Hematopoietic multipotent progenitor cell treated with erythropoietin and hydrocortisone succinate and interleukin-3 and kit ligand, for 8 days (in vitro differentiated cells): Measurements from ENCODE around the gene ADAMTS18.

ENCODE experiments used
- DNase-seq: peaks from one replicate; pipeline ENCODE4 v3.0.0-alpha.2; 2015

ADAMTS18 gene

GRCh38 chr16:77393955-77394354 lies 40.9 kb downstream of the ADAMTS18 start:
- DNase-seq: no peak

GRCh38 chr16:77387815-77388209 lies 47.0 kb downstream of the ADAMTS18 start:
- DNase-seq: no peak

DNA sequence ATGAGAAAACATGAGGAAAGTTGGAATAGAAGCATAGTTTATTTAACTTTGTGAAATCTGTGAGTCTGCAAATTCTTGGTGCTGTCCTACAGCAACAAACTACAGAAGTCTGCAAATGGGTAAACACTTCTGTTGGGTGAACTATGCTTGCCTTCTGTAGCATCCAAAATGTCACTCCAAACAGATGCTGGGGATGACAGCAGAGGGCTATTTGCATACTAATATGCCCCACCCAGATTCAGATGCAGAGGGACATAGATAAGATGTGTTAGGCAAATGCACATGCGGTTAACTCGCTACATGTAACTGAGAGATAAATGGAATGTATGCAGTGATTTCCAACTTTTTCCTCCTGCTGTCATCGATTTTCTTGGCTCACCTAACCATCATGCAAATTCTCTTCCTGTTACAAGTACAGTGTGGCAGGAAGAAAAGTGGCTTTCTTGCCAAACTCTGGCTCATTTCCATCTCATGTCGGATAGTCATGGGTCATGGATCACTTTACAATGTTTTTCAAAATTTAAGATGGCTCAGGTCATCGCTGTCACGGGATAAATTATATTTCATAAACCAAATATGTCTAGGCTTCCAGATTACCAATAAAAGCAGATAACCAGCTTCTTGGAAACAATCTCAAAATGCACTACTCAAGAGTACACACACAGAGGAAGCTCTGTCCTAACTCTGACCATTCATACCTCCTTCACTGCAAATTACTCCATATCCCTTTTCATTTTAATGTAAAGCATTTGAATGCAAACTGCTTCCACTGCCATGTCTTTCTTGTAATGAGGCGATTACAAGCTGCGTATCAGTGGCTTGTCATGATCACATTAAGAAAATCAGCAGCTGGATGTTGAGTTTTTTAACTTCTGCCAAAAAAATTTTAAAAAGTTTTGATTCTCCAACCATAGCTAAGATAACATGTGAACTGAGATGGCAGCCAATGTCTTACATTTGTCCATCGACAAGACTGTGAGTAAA lies 47.7 kb downstream of the ADAMTS18 start:
- DNase-seq: peak; percentile 1

GRCh38 chr16:77385481-77385880 lies 49.4 kb downstream of the ADAMTS18 start:
- DNase-seq: no peak

GRCh38 chr16:77383606-77384187 lies 51.1 kb downstream of the ADAMTS18 start:
- DNase-seq: no peak

DNA sequence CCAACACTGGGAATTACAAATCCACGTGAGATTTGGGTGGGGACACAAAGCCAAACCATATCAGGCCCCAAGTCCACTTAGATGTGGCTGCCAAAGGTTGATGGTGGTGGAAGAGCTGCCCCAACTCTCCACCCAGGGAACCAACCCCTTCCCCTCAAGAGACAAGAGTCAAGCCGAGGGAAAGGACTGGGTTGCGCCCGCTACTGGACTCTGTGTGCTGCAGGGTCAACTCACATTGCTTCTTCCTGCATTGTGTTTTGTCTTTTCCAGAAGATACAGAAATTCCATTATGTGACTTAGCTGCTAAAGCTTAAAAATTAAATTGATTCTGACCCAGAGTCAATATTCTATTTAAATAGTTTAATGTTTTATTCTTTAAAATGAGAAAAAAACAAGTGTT lies 58.5 kb downstream of the ADAMTS18 start:
- no peak for DNase-seq

DNA sequence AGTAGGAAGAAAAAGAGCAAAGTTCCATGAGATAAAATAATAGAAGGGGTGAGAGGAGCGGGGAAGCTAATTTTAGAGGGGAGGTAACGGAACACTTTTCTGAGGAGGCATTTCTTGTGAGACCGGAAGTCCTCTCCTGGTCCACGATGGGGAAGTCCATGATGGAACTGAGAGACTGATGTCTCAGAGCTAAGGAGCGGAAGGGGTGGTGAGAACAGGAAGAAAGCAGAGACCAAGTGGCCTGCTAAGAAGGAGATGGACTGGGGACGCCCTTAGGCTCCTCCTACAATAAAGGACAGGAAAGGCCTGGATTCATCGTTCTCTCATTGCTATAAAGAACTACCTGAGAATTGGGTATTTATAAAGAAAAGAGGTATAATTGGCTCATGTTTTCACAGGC lies 59.4 kb downstream of the ADAMTS18 start:
- no peak for DNase-seq

DNA sequence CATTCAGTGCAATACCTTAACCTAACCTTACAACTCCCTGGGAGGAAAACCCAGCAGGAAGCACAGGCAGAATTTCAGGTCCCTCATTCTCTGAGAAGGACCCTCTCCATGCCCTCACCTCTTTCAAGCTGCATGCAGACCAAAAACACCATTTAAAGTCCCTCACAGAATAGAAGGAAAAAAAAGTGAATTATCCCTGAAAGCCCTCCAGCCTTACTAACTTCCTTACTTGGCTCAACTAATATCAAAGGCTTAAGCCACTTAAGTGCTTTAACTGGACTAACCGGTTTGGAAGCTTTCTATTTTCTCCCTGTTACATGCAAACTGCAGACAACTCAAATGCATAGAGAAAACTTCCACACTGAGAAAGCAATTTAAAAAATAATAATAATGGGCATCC lies 60.5 kb downstream of the ADAMTS18 start:
- no peak for DNase-seq

- DNase-seq: no peak
Observed at GRCh38 chr16:77373726-77374125, 61.1 kb downstream of the ADAMTS18 start.

DNA sequence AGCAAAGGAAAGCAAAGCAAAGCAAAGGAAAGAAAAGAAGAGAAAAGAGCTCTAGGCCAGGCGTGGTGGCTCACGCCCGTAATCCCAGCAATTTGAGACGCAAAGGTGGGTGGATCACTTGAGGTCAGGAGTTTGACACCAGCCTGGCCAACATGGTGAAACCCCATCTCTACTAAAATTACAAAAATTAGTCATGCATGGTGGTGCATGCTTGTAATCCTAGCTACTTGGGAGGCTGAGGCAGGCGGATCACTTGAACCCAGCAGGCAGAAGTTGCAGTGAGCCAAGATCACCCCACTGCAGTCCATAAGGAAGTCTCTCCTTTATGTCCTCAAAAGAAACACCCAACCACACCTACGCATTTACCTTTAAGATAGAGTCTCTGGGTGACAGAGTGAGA lies 70.1 kb downstream of the ADAMTS18 start:
- no peak for DNase-seq

- DNase-seq: no peak
Observed at GRCh38 chr16:77359065-77359502, 75.8 kb downstream of the ADAMTS18 start.

DNA sequence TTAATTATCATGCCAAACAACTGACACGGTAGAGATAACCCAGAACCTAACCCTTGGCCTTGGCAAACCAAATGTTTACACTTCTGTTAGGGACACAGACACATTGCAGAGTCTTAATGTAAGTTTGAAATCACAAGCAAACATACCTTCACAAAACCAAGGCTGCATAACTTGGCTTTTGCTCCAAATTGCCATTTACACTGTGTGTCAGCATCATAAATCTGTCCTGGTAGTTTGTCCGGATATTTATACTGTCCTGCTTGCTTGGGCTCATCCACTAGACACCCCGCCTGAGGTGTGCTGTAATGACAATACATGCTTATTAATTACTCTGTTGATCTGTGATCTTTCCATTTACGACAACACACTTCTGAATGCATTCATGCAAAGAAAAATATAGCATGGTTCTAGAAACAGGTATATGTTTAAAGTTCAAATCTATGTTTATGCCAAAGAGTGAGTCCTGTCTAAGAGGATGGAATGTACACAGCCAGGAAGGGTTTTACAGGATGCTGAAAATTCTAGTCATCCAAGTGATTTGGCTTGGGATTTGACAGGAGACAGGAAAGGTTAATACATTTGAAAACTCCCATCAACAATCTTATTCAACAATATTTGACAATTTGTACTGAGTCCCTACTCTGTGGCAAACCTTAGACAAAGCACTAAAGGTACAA lies 81.1 kb downstream of the ADAMTS18 start:
- no peak for DNase-seq

DNA sequence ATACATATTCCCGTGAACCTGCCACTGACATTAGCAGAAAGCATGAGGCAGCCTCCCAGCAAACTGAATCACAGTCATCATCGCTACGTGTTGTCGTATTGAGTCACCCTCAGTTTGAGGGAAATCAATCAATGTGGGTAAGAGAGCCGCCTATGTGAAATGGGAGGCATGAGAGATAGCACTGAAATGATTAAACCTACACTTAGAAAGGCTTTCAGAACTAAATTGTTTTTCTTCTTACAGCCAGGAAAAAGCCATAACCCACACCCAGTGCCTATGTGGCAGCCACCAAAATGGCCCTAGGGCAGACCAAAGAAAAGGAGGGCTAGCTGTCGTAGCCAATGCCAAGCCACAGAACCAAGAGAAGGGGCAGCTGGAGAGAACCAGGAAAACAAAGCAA lies 90.5 kb downstream of the ADAMTS18 start:
- DNase-seq: no peak

GRCh38 chr16:77336637-77337036 lies 98.2 kb downstream of the ADAMTS18 start:
- DNase-seq: no peak

- DNase-seq: no peak
Observed at GRCh38 chr16:77335652-77336234, 99.1 kb downstream of the ADAMTS18 start.

DNA sequence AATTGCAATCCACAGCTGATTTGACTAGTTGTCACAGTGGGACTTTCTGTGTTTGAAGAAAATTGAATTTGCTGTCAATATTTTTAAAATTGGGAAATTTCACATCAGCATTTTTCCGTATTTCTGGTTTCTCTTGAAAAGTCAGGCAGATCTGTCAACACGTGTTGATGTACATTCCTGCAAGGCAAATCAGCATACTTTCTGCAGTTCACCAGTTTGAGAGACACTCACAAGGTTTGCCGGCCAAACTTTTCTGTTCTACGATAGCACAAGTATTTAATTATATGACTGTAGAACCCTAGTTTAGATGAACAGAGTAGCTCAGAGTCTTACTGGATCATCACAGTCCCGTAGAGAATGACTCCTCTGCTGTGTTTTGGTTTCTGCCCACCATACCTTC lies 102.0 kb downstream of the ADAMTS18 start:
- DNase-seq: no peak

DNA sequence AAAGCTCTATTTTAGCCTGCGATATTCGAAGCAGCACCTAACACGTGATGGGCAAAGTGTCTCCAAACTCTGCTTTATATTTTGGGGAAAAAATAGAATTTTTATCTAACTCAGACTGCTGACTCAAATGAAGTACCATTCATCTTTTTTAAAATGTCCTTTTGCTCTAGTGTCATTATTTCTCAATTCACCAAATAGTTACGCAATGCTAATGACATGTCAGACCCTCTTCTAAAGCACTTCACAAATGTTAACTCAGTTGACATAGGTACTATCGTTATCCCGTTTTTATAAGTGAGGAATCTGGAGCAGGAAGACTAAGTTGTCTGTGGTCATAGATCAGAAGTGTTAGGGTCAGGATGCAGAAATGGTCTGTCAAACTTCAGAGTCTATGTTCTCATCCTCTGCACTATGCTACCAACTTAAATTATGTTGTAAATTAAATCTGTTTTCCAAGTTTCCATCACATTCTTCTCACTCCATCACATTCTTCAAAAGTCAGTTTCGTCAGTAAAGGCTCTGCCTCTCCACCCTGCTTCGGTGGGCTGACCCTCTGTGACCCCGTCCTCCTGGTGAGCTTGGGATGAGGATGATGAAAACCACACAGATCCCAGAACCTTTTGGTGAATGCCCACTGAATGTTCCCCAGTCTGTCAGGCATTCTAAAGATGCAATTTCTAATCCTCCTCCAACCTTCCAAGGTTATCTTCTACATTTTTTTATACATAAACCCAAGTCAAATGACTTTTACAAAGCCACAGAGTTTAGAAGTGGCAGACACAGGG lies 102.8 kb downstream of the ADAMTS18 start:
- no peak for DNase-seq

DNA sequence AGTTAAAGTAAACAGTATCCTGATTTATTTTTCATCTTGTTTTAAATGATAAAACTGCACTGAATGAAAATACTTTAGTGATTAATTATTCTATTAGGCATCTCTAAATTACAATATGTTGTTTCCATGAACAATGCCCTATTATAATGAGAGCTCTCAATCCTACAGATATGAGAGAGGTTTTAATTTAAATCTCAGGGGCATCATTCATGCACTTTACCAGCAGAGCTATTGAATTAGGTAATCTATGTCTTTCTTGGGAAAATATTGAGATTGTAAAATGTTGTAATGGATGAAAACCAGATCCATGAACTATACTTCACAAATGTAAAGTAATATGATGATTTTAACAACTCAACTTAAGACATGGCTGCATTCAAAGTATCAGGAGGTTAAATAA lies 103.8 kb downstream of the ADAMTS18 start:
- DNase-seq: no peak

- DNase-seq: no peak
Observed at GRCh38 chr16:77330332-77331042, 104.3 kb downstream of the ADAMTS18 start.

GRCh38 chr16:77328768-77329167 lies 106.1 kb downstream of the ADAMTS18 start:
- DNase-seq: no peak

GRCh38 chr16:77328274-77328673 lies 106.6 kb downstream of the ADAMTS18 start:
- DNase-seq: no peak

DNA sequence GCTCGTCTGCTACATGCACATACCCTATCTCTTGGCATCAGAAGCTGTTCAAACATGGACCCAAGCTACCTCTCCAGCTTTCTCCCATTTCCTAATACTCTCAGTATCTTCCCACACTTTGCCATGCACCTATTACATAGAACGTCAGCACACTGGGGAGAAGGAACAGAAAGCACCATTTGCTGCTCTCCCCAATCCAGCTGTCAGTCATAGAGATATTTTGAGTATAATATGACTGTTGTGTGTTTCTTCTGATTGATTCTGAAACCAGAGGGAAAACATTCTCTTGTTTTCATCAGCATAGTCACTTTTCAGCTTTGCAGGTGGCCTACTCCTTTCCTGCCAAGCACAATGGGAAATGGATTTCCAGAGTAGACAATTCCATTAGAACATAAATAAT lies 107.1 kb downstream of the ADAMTS18 start:
- no peak for DNase-seq
